IPS-18c (cell line): ENCODE results near the gene XPC.
A peak's percentile ranks its signal among the peaks of the same experiment; 100 is the strongest.

Experiments
- H3K4me3 ChIP-seq: 2 replicates; pipeline ENCODE4 v1.7.0; 2013; ENCODE audit warnings: low read depth, mild to moderate bottlenecking, low read length, moderate library complexity; ENCODE audit not compliant: insufficient read depth
- H3K9me3 ChIP-seq: one replicate; pipeline ENCODE4 v1.6.1; 2013; ENCODE audit warnings: mild to moderate bottlenecking, low read length, moderate library complexity; ENCODE audit not compliant: control insufficient read depth, insufficient read depth

XPC gene

DNA sequence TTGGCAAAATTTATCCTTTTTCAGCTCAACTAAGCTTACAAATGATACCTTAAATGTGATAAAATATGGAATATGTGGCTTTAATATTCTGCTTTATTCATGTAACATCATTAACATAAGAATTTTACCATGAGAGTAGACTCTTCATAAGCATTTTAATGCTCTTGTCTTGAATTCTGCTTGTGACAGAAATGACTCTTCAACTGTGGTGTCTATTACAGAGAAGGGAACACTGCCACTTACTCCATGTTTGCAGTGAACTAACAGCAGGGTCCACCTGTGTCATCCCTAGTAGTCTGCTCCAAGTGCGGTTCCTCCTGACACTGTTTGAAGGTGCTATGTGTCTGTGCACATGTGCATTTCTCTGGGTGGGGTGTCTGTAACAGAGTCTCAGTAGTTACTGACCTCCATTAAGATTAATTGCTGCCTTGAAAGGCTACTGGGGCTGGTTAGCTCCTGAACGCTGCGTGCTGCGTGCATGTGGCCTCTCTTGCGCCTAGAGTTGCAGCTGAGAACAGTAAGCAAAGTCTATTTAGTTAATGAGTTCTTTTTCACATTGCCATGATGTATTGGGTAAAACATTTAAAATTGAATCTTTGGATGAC, 8.6 kb upstream of the XPC start:
- H3K4me3 ChIP-seq = no peak overlapping the region

DNA sequence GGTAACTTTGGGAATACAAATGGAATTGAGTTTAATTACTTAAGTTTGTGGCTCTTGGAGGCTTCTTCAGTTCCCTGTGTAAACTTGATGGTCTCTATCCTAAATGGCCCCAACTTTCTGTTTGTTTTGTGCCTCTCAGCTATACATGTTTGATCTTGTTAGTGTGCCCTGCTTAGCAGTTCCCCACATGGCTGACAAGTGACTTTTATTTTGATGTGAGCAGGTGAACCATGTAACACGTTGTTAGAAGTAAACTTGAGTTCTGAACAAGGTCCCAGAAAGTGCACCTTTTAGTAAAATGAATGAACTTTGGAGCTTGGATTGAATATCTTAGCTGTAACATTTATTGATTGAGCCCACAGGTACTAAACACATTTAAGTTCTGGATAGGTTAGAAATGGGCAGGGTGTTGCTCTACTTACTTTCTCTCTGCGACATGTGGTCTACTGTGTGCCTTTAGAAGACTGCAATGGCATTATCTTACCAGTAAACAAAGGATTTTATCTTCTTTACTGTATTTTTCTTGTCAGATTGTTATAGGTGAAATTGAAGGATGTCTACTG, 4.7 kb upstream of the XPC start:
- Histone ChIP-seq H3K9me3 (no peaks in the 10 kb centered on the region), H3K4me3 (no peak overlapping the region)

More for the DNA sequence above, 8.6 kb upstream of the XPC start:
- H3K9me3 ChIP-seq = no peaks in the 10 kb centered on the region

DNA sequence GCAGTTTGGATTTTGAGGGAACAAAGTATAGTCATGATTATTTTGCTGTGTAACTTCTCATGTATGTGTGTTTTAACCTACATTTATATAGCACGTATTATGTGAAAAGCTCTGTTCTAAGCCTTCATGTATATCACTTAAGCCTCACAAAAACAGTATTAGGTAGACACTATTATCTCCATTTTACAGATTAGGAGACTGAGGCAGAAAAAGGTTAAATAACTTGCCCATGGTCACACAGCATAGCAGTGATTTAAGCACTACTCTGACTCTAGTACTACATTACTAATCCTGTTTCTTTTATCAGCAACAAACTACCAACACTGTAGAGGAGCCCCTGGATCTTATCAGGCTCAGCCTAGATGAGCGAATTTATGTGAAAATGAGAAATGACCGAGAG, 2.9 kb upstream of the XPC start:
- Histone ChIP-seq H3K4me3 (no peak overlapping the region), H3K9me3 (no peaks in the 10 kb centered on the region)

DNA sequence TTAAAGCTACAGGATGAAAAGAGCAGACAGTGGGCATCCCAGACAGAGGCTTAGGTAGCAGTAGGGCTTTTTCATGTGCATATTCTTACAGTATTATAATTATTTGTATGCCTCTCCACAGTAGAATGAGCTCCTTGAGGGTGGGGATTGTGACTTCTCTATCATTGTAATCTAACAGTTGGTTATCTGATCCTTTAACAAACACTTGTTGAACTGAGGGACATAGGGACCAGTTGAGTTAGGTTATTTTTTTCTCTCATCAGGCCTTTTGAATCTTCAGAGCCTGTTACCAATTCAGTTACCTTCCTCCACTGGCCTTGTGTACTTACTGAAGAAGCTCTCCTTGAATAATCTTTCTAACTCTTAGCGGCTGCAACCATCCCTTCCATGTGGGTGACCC, 1.4 kb upstream of the XPC start:
- no peak overlapping the region for H3K4me3 ChIP-seq
- no peaks in the 10 kb centered on the region for H3K9me3 ChIP-seq

DNA sequence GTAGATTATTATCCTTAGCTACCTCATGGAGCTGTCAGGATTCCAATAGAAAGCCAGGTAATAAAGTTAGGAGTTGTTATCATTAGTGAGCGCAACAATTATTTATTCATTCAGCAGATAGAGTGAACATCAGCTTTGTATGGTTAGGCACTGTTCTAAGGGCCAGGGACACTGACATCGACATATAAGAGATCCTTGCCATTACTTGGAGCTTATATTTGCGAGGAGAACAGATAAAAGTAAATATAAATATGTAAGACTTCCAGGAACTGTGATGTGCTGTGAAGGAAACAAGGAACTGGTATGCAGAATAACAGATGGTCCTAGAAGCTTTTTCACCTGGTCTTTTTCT, 689 bp upstream of the XPC start:
- Histone ChIP-seq H3K9me3 (no peaks in the 10 kb centered on the region), H3K4me3 (peak overlapping the region; percentile 63)

DNA sequence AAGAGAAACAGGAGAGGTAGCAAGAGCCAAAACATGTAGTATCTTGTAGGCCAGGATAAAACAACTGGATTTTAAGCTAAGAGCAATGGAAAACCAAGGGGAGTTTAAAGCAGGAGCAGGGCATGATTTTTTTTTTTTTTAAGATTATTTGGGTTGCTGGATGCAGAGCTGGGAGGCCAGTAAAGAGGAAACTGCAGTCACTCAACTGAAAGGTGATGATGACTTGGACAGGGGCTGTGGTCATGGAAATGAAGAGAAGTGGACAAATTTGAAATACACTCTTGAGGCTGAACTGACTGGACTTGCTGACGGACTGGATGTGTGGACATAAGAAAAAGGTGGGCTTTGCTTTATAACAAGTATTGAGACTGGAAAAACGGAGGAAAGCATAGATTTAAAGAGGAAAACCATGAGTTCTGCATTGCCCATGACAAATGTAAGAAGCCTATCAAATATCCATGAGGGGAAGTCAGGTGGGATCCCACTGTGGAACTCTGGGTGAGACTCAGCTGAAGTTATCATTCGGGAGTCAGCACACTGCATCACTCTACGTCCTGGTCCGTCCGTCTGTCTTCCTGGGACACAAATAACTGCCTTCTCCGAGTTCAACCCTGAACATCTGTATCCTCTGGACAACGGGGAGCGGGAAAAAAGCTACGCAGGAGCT, 688 bp downstream of the XPC start:
- peak overlapping the region; percentile 85 for H3K4me3 ChIP-seq
- no peaks in the 10 kb centered on the region for H3K9me3 ChIP-seq

DNA sequence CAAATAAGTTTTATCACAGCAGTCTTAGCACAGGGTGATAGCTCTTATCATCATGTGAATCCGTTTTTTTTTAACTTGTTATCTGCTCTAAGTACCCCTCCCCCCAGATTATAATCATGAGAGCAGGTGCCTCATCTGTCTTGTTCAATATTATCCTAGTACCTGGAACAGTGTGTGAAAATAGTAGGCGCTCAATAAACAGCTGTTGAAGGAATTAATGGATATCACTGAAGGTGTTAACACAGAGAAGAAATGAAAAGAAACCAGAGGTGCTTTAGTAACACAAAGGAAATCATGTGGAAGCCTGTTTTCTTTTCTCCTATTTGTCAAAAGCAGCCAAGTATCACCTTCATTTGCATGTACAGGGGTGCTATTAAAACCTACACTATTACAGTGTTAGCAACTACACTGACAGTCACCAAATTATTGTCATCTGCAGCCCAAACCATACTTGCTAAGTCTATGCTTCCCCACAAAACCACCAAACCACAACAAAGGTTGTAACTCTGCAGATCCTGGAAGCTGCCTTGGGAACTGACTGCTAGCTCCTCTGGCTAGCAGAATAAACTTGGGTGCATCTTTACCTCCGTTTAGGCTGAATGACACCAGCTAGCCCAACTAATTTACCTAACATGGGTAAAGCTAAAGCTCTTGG, 2.9 kb downstream of the XPC start:
- Histone ChIP-seq H3K9me3 (no peaks in the 10 kb centered on the region), H3K4me3 (no peak overlapping the region)

DNA sequence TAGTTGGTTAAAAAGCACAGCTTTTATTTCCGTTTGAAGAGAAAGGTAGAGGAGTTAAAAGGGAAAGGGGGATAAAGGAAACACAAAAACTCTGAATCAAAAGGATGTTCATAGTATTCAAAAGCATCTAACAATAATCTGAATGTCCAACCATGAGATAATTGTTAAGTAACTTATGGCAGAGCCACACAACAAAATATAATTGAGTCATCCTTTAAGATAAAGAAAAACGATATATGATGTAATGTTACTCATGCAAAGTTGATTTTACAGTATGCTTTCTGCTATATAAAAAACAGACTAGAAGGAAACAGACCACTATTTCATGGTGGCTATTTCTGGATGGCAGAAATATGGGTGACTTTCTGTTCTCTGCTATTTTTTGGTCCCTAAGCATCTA, 3.9 kb downstream of the XPC start:
- Histone ChIP-seq H3K9me3 (no peaks in the 10 kb centered on the region), H3K4me3 (no peak overlapping the region)

DNA sequence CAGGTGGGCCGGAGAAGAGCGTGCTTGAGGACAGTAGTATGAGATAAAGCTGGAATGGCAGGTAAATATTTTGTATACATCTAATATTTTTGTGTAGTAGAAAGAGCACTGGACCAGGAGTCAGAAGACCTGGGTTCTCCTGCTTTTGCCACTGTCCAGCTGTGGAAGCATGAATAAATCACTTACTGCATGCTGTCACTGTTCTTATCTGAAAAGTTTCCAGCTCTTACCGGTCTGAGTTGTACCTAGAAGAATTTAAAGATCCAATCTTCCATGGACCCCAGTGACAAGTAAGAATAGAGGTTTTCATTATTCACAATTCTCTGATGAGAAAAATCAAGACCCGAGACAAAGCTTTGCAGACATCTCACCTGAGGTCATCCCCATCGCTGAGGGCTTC, 5.9 kb downstream of the XPC start:
- H3K9me3 ChIP-seq = no peaks in the 10 kb centered on the region
- no peak overlapping the region for H3K4me3 ChIP-seq

DNA sequence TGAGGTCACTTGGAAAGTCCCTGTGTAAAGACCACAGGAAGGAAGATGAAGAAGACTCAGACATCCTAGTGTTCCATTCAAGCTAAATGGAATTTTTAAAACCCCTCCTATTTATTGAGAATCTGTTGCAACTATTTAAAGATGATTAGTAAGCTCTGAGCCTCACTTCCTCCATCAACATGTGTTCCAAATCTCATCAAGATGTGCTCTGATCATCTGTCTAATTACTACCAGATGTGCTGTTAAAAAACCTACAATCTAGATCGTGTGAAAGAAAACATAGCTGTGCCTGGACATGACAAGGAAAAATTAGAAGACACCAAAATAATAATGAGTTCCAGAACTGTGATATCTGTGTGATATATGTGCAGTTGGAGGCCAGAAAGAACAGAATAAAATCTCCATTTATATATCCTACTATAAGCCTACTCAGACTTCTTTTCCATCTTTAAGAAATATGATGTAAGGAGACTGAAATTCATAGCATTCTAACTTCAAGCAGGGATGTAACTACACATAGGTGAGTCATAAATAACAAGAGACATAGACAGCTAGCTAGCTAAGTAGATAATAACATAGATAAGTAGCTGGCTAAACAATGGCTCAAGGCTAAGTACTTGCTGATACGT, 7.8 kb downstream of the XPC start:
- no peak overlapping the region for H3K4me3 ChIP-seq
- no peaks in the 10 kb centered on the region for H3K9me3 ChIP-seq

DNA sequence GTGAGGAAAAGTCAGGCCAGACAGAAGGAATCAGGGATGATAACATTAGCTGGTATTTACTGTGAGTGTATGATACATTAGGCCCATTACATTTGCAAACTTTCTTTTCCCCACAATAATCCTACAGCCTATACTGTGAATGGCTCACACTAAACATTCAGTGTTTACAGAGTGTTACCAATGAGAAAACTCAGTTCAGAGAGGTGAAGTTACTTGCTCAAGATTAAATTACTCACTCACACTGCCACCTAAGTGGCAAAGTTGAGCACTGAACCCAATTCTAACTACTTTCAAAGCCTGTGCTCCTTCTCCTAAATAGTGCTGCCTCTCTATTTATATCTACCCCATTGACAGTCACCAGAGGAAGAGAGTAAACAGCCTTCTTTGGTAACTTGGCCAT, 8.5 kb downstream of the XPC start:
- no peak overlapping the region for H3K4me3 ChIP-seq
- no peaks in the 10 kb centered on the region for H3K9me3 ChIP-seq

DNA sequence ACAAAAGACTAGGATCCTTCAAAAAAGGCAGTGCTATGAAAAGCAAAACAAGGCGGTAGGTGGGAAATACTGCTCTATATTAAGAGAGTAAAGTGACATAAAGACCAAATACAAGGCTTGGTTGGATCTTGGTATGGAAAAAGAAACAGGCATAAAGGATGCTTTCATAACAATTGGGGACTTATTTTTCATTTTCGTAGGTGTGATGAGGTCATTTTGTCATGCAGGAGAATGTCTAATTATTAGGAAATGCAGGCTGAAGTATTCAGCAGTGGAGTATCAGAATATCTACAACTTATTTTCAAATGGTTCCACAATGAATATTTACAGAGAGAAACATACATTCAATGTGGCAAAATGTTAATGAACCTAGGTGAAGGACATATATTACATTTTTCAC, 9.0 kb downstream of the XPC start:
- no peak overlapping the region for H3K4me3 ChIP-seq
- no peaks in the 10 kb centered on the region for H3K9me3 ChIP-seq

DNA sequence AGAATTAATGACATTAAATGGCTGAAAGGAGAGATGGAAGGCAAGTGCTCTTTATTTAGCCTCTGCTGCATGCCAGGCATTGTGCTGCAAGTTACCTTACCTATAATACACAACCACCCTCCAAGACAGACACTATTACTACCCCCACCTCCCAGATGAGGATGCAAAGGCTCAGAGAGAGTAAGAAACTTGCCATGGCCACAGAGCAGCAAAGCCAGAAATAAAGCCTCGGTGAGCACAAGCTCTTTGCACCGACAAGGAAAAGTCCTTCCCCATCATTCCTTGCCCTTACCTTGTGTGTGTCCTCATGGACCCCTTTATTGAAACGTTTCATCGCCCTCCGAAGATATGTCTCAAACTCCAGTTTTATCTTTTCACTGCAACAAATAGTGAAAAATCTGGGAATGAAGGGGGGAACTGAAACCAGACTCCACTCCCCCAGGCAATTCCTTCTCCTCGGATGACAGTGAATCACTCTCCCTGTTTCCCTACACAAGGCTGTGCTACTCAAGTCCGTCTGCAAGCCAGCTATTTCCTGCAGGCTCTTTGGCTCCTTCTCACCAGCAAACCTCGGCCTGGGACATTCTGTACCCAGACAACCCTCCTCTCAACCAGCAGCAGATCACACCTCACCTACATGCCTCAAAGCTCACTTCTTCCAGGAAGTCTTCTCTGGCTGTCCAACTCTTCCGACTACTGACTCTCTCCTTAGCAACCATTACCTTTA, 11.4 kb downstream of the XPC start:
- H3K9me3 ChIP-seq = no peaks in the 10 kb centered on the region
- H3K4me3 ChIP-seq = no peak overlapping the region

DNA sequence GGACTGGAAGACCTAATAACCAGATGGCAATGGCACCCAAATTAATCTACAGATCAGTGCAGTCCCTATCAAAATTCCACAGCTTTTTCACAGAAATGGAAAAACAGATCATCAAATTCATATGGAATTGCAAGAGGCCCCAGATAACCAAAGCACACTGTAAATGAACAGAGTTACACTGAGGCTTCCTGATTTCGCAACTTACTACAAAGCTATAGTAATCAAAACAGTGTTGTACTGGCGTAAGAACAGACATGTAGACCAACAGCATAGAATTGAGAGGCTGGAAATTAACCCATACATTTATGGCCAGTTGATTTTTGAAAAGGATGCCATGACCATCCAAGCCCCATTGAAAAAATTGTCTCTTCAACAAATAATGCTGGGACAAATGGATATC, 16.2 kb downstream of the XPC start:
- H3K9me3 ChIP-seq = no peaks in the 10 kb centered on the region
- no peak overlapping the region for H3K4me3 ChIP-seq

DNA sequence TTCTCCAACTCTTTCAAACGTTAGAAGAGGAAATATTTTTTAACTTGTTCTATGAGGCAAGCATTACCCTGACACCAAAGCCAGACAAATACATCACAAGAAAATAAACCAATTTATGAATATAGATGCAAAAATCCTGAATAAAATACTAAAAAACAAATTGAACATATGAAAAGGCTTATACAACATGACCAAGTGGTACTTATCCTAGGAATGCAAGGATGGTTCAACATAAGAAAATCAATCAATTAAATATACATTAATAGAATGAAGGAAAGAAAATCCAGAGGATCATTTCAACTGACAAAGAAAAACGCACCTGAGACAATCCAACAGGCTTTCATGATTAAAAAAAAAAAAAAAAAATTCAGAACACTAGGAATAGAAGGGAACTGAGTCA, 17.1 kb downstream of the XPC start:
- Histone ChIP-seq H3K4me3 (no peak overlapping the region), H3K9me3 (no peaks in the 10 kb centered on the region)

DNA sequence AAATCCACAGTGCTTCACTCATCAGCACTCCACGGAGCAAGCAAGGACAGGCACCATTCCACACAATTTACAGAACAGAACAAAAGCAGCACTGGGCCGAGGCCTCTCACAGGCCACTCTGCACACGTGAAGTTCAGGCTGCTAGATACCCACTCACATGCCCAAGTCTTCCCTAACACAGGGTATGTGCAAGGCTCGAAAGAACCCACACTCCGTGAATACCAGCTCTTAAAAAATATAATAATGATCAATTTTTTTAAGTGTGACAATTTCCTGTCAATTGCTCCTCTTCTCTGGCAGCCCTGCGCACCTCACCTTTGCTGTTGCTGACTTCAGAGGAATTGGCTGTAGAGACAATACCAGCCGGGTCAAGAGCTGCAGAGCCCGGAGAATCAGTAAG, 19.0 kb downstream of the XPC start:
- H3K4me3 ChIP-seq = no peak overlapping the region
- H3K9me3 ChIP-seq = no peaks in the 10 kb centered on the region

DNA sequence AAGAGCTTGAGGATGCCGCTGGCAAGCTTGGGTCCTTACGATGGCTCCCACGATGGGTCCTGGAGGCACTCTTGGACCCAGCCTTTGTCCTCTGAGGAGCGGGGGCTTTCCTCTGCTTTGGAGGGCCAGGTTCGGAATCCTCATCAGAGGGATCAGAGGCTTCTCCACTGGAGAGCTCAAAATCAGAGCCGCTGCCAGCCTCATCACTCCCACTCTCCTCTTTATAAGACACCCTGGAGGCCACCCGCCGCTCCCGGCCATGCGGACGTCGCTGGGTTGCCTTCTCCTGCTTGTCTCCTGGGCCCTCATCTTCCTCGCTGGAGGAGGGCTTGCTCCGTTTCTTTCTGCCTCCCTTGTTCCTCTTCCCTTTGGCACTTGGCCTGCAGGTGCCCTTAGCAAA, 20.0 kb downstream of the XPC start:
- Histone ChIP-seq H3K4me3 (no peak overlapping the region), H3K9me3 (no peaks in the 10 kb centered on the region)
